HepG2 (cell line): Measurements from ENCODE around the gene CCBE1. TPM values are rescaled to one million over a fixed set of nuclear protein-coding genes. Genes with fewer than 3 reads are reported as not detected.

Experiments used
- ATAC-seq: fragments of 200-7000 bp; cut with Tn5 transposase; 3 replicates; pipeline ENCODE4 v1.9.1; 2020; ENCODE audit warnings: mild to moderate bottlenecking, moderate library complexity
- BruUV-seq: library from RNA; stranded (reverse); fragments of 400-500 nt; replicated peaks from 2 replicates; lab custom pipeline; 2021; lab: Mats Ljungman, UMichigan
- CTCF ChIA-PET: fragments of 300-600 bp; formaldehyde crosslinking; extraction: SDS; loops from one replicate; lab custom pipeline; 2021; ENCODE audit warnings: low total read pairs, inconsistent platforms, low intra/inter-chr PET ratio; lab: Yijun Ruan, JAX
- POLR2A ChIA-PET: fragments of 350-600 bp; sonication (Branson Sonifier 250); formaldehyde crosslinking; loops from one replicate; lab custom pipeline; 2020; ENCODE audit warnings: antibody characterized with exemption, inconsistent platforms; lab: Yijun Ruan, JAX
- DNase-seq: peaks from one replicate; pipeline ENCODE4 v3.0.0-alpha.2; 2015; ENCODE audit warnings: low spot score
- FAIRE-seq: peaks from 3 replicates; lab custom pipeline; 2011; peaks lifted over from hg19 to GRCh38; lab: Jason Lieb, UNC
- H2AFZ ChIP-seq: one replicate; pipeline ENCODE4 v1.6.1; 2011; ENCODE audit warnings: low read length, inconsistent platforms
- H3K27ac ChIP-seq: fragments of 300-600 bp; 3 replicates; pipeline ENCODE4 v1.8.0; 2011; ENCODE audit warnings: mixed run types, mild to moderate bottlenecking, mixed read lengths, low read length, inconsistent platforms; ENCODE audit not compliant: insufficient read depth; ENCODE audit errors: extremely low read length
- H3K27me3 ChIP-seq, 2 experiments: fragments of 200-600 bp in 1 of 2; 2 replicates in 1 of 2; 3 replicates in 1 of 2; pipeline versions ENCODE4 v1.6.0 to v1.8.0; 2011; ENCODE audit warnings: low read length in 2 of 2, mild to moderate bottlenecking in 2 of 2, moderate library complexity in 2 of 2, inconsistent platforms in 1 of 2; ENCODE audit not compliant: insufficient read depth in 2 of 2, control insufficient read depth in 1 of 2
- H3K36me3 ChIP-seq, 2 experiments: fragments of 200-600 bp in 1 of 2; replicated peaks in 1 of 2; 2 replicates in 1 of 2; 3 replicates in 1 of 2; pipeline versions ENCODE4 v1.5.1 to v1.8.0; 2011; ENCODE audit warnings: low read length in 2 of 2, inconsistent platforms in 1 of 2; ENCODE audit not compliant: insufficient read depth in 2 of 2, control insufficient read depth in 1 of 2
- H3K4me1 ChIP-seq: 2 replicates; pipeline ENCODE4 v1.5.1; 2012; ENCODE audit warnings: low read length, inconsistent platforms; ENCODE audit not compliant: insufficient read depth
- H3K4me2 ChIP-seq: 2 replicates; pipeline ENCODE4 v1.6.0; 2011; ENCODE audit warnings: low read depth, low read length, inconsistent platforms
- H3K4me3 ChIP-seq, 3 experiments: fragments of 200-600 bp in 1 of 3; sonication (generic), shearing (Covaris generic) in 1 of 3; replicated peaks in 1 of 3; 2 replicates each; pipeline ENCODE4 v1.5.1; 2011 to 2016; ENCODE audit warnings: low read length in 3 of 3, inconsistent platforms in 2 of 3, low read depth in 2 of 3, mild to moderate bottlenecking in 2 of 3, control low read depth in 1 of 3, mixed read lengths in 1 of 3; ENCODE audit not compliant: insufficient read depth in 1 of 3
- H3K79me2 ChIP-seq: one replicate; pipeline ENCODE4 v1.6.1; 2011; ENCODE audit warnings: low read length, inconsistent platforms; ENCODE audit not compliant: insufficient read depth
- H3K9ac ChIP-seq: 2 replicates; pipeline ENCODE4 v1.6.0; 2011; ENCODE audit warnings: mild to moderate bottlenecking, low read depth, low read length, inconsistent platforms; ENCODE audit not compliant: insufficient read depth
- H3K9me3 ChIP-seq: 2 replicates; pipeline ENCODE4 v1.5.1; 2012; ENCODE audit warnings: mild to moderate bottlenecking, low read length
- H4K20me1 ChIP-seq: 2 replicates; pipeline ENCODE4 v1.6.0; 2011; ENCODE audit warnings: inconsistent platforms, mild to moderate bottlenecking, low read length, moderate library complexity; ENCODE audit not compliant: insufficient read depth
- AHDC1 ChIP-seq: sonication (generic); formaldehyde crosslinking; IDR thresholded peaks from 2 replicates; pipeline ENCODE4 v1.5.1; 2020; ENCODE audit warnings: mild to moderate bottlenecking, missing genetic modification reagents, borderline replicate concordance
- ASH2L ChIP-seq: fragments of 300-600, 200-600 bp; sonication (generic); IDR thresholded peaks from 2 replicates; pipeline ENCODE4 v1.7.0; 2017; ENCODE audit warnings: low read depth, mild to moderate bottlenecking, moderate library complexity, mixed read lengths, low read length; ENCODE audit not compliant: insufficient read length
- CBFB ChIP-seq: sonication (generic); formaldehyde crosslinking; IDR thresholded peaks from 2 replicates; pipeline ENCODE4 v1.4.0; 2020; ENCODE audit warnings: missing genetic modification reagents
- HOXA7 ChIP-seq: sonication (generic); formaldehyde crosslinking; IDR thresholded peaks from 2 replicates; pipeline ENCODE4 v1.8.1; 2022; ENCODE audit warnings: mild to moderate bottlenecking, missing genetic modification reagents, moderate library complexity
- ZC3H4 ChIP-seq: sonication (generic); formaldehyde crosslinking; IDR thresholded peaks from 2 replicates; pipeline ENCODE4 v1.4.0; 2020; ENCODE audit warnings: missing genetic modification reagents, borderline replicate concordance
- ZNF281 ChIP-seq: sonication (generic); formaldehyde crosslinking; IDR thresholded peaks from 2 replicates; pipeline ENCODE4 v1.4.0; 2020; ENCODE audit warnings: missing genetic modification reagents, borderline replicate concordance
- ZNF282 ChIP-seq: fragments of 450-650 bp; IDR thresholded peaks from 2 replicates; pipeline ENCODE4 v1.6.1; 2018; ENCODE audit not compliant: partially characterized antibody
- ZNF441 ChIP-seq: sonication (generic); formaldehyde crosslinking; IDR thresholded peaks from 2 replicates; pipeline ENCODE4 v1.7.0; 2021; ENCODE audit warnings: missing genetic modification reagents, borderline replicate concordance
- WGBS: methylation state at CpG from one replicate; pipeline ENCODE4 v1.1.6; 2017; ENCODE audit warnings: low lambda C conversion rate; 5-methylcytosine and 5-hydroxymethylcytosine counted together
- in situ Hi-C: cut with HindIII; loops from 2 replicates; pipeline ENCODE4 v1.10.0; 2017; ENCODE audit warnings: low pct_unique_long_range_greater_than_20kb; ENCODE audit not compliant: extremely low pct_ligation_motif_present
- intact Hi-C: fragments of 100-400 bp; cut with micrococcal nuclease; formaldehyde crosslinking; loops from one replicate; pipeline ENCODE4 v1.10.0; 2022; ENCODE audit not compliant: unreplicated experiment
- polyA plus RNA-seq, 8 experiments: library from polyadenylated mRNA; depleted of rRNA in 3 of 8; stranded (reverse) in 7 of 8; unstranded in 1 of 8; fragments of >200 nt; fragmentation: Illumina TruSeq in 4 of 8; extraction: Trizol in 4 of 8; gene quantifications; 2 replicates each; pipeline versions ENCODE4 v1.2.1 to v1.2.3, GENCODE V29; 2011 to 2016; ENCODE audit warnings: low read depth in 4 of 8, missing spikeins in 1 of 8, mixed read lengths in 1 of 8; ENCODE audit not compliant: insufficient read depth in 1 of 8
- total RNA-seq, 5 experiments: library from RNA; depleted of rRNA; stranded (reverse); fragments of >200 nt; fragmentation: Illumina TruSeq; extraction: Trizol; gene quantifications; 2 replicates each; pipeline ENCODE4 v1.2.3, GENCODE V29; 2016; ENCODE audit warnings: low read depth in 1 of 5
- TF ChIP-seq, protein P1 (sequence below): sonication (generic); formaldehyde crosslinking; IDR thresholded peaks from 2 replicates; pipeline ENCODE4 v1.4.0; 2020; ENCODE audit warnings: mild to moderate bottlenecking, missing genetic modification reagents

Gene CCBE1
- total and polyA plus RNA-seq, 2 of the 13 experiments (the other 11 are each of a cell fraction or from before 2014, with no cell fraction given): not detected

DNA sequence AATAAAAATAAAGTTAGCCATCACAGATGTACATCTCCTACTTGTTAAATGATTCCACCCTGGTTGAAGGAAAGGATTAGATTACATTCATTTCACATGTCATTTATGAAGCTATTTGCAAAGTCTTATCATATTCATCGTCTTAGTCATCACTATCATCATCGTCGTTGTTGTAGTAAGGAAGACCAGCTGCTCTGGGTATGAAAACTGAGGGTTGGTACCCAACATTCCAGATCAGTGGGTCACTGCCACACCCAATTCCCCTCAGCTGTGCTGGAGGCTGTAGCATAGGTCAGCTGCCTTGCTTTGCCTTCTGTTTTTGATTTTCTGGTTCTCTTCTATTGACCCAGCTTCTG, 20.9 kb upstream of the CCBE1 start (continued):
- TF ChIP-seq AHDC1 (CRISPR knock-in tag) (no peak), CBFB (CRISPR knock-in tag) (no peak), ASH2L (no peak), HOXA7 (CRISPR knock-in tag) (no peak)
- TF ChIP-seq, protein P1, sequence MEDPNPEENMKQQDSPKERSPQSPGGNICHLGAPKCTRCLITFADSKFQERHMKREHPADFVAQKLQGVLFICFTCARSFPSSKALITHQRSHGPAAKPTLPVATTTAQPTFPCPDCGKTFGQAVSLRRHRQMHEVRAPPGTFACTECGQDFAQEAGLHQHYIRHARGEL: no peak
- TF ChIP-seq, all 625 proteins: peak for 0

- Histone ChIP-seq H3K27me3 (peaks cover 0 to 7% of the 10 kb centered on the region in 2 experiments; a peak in 2 of 5 replicates), H4K20me1 (no peaks in the 10 kb centered on the region), H3K9me3 (no peaks in the 10 kb centered on the region), H2AFZ (no peak overlapping the region), H3K27ac (no peak overlapping the region), H3K4me2 (no peak overlapping the region), H3K79me2 (no peaks in the 10 kb centered on the region), H3K9ac (no peak overlapping the region), H3K4me1 (no peaks in the 10 kb centered on the region), H3K36me3 (no peaks in the 10 kb centered on the region), H3K4me3 (no peak overlapping the region)
- WGBS: 0% methylated on average over 2 of the region's 2 CpGs
- ChIA-PET POLR2A (no interaction called here), CTCF (no interaction called here)
- FAIRE-seq (no peak), ATAC-seq (no peak), DNase-seq (no peak)
- intact Hi-C loops: no loop called here
- BruUV-seq: no TSS peak
- in situ Hi-C loops: no loop called here
- TF ChIP-seq ZC3H4 (CRISPR knock-in tag) (no peak), ZNF282 (no peak), ZNF281 (CRISPR knock-in tag) (no peak), ZNF441 (CRISPR knock-in tag) (no peak)
These were observed 20.1 kb upstream of the CCBE1 start for GRCh38 chr18:59717291-59717690.
